K562 (cell line): ENCODE results near the gene NCDN. TPM values are rescaled to one million over a fixed set of nuclear protein-coding genes. Genes with fewer than 3 reads are reported as not detected.

Experiments used
- CXXC5 ChIP-seq: fragments of 250-450 bp; sonication (Bioruptor Pico); IDR thresholded peaks from 2 replicates; pipeline ENCODE4 v1.8.0; 2022; ENCODE audit warnings: inconsistent platforms, mild to moderate bottlenecking, moderate library complexity
- ESRRB ChIP-seq: fragments of 250-450 bp; sonication (Bioruptor Pico); IDR thresholded peaks from 2 replicates; pipeline ENCODE4 v1.5.0; 2020; ENCODE audit warnings: mild to moderate bottlenecking, moderate library complexity, borderline replicate concordance
- HOMEZ ChIP-seq: fragments of 250-450 bp; sonication (Bioruptor Pico); IDR thresholded peaks from 2 replicates; pipeline ENCODE4 v1.4.0; 2020; ENCODE audit warnings: mild to moderate bottlenecking, moderate library complexity
- MCM5 ChIP-seq: fragments of 450-650 bp; IDR thresholded peaks from 2 replicates; pipeline ENCODE4 v1.6.1; 2016; ENCODE audit warnings: low read depth
- NONO ChIP-seq, 2 experiments: fragments of 200-400 bp in 1 of 2; fragments of 450-650 bp in 1 of 2; formaldehyde crosslinking in 1 of 2; IDR thresholded peaks; 2 replicates each; pipeline ENCODE4 v1.6.1; 2017; ENCODE audit warnings: low read depth in 2 of 2, mild to moderate bottlenecking in 2 of 2, moderate library complexity in 2 of 2, low read length in 1 of 2
- RERE ChIP-seq: sonication (generic); formaldehyde crosslinking; IDR thresholded peaks from 2 replicates; pipeline ENCODE4 v1.8.0; 2023; ENCODE audit warnings: missing genetic modification reagents, mild to moderate bottlenecking, borderline replicate concordance
- SIX5 ChIP-seq, 2 experiments: IDR thresholded peaks; 2 replicates each; pipeline ENCODE4 v1.6.1; 2011; ENCODE audit warnings: low read length in 2 of 2, borderline replicate concordance in 1 of 2, low read depth in 1 of 2, mild to moderate bottlenecking in 1 of 2, moderate library complexity in 1 of 2; ENCODE audit not compliant: insufficient read depth in 1 of 2
- STAT6 ChIP-seq: sonication (generic); formaldehyde crosslinking; IDR thresholded peaks from 2 replicates; pipeline ENCODE4 v1.8.1; 2023; ENCODE audit warnings: mild to moderate bottlenecking, missing genetic modification reagents
- UBTF ChIP-seq, 2 experiments: IDR thresholded peaks; 2 replicates each; pipeline ENCODE4 v1.6.1; 2012; ENCODE audit warnings: improper control_type of control experiment in 2 of 2, low read depth in 2 of 2, low read length in 2 of 2, borderline replicate concordance in 1 of 2
- ZNF224 ChIP-seq: sonication (generic); formaldehyde crosslinking; IDR thresholded peaks from 2 replicates; pipeline ENCODE4 v1.8.0; 2022; ENCODE audit warnings: mild to moderate bottlenecking, missing genetic modification reagents
- ZNF280B ChIP-seq: fragments of 250-450 bp; sonication (Bioruptor Pico); IDR thresholded peaks from 2 replicates; pipeline ENCODE4 v1.5.1; 2021; ENCODE audit warnings: mild to moderate bottlenecking
- ZNF76 ChIP-seq: fragments of 250-450 bp; sonication (Bioruptor Pico); IDR thresholded peaks from 2 replicates; pipeline ENCODE4 v1.4.0; 2020; ENCODE audit warnings: mild to moderate bottlenecking, moderate library complexity, borderline replicate concordance
- polyA plus RNA-seq, 8 experiments: library from polyadenylated mRNA; depleted of rRNA in 4 of 8; stranded (reverse) in 5 of 8; unstranded in 3 of 8; fragments of >200 nt; fragmentation: Nextera tagmentation in 2 of 8; fragmentation: Illumina TruSeq in 1 of 8; extraction: Ambion mirVana in 2 of 8; extraction: Trizol in 1 of 8; gene quantifications; 2 replicates each; pipeline versions ENCODE4 v1.2.1 to v1.2.3, GENCODE V29; 2011 to 2014; ENCODE audit warnings: inconsistent platforms in 1 of 8, missing spikeins in 1 of 8
- total RNA-seq, 7 experiments: library from RNA; depleted of rRNA in 6 of 7; stranded (reverse); fragments of >200 nt in 6 of 7; fragmentation: Illumina TruSeq in 2 of 7; extraction: Trizol in 2 of 7; gene quantifications; 2 replicates each; pipeline versions ENCODE4 v1.2.1 to v1.2.3, GENCODE V29; 2011 to 2021; ENCODE audit warnings: low replicate concordance in 1 of 7

Gene NCDN
- total and polyA plus RNA-seq, 9 of the 15 experiments (the other 6 are each of a cell fraction or from before 2014, with no cell fraction given): 1.9 to 35.1 (median 10.7) TPM

GRCh38 chr1:35557118-35557610, 435 bp upstream of the NCDN start, which contains the start of gene KIAA0319L (continued):
- TF ChIP-seq UBTF (IDR thresholded peaks at IDR 0.05; ENCODE audit: borderline replicate concordance in 1 of 2, low read depth in 2 of 2, low read length in 2 of 2) (peak; percentile 70 to 81; a peak in 2 of 4 replicates), ZNF76 (CRISPR knock-in tag) (0 out of 2 replicates have a peak, but pooled peaks have one; percentile 40), NONO (IDR thresholded peaks at IDR 0.05; ENCODE audit: low read depth in 2 of 2, low read length in 1 of 2) (peak; percentile 35 to 53; a peak in 2 of 4 replicates), MCM5 (no peak), SIX5 (IDR thresholded peaks at IDR 0.05; ENCODE audit: borderline replicate concordance in 1 of 2, insufficient read depth in 1 of 2, low read depth in 1 of 2, low read length in 2 of 2) (no peak; a peak in 1 of 4 replicates), CXXC5 (CRISPR knock-in tag) (no peak), ESRRB (CRISPR knock-in tag) (no peak), ZNF280B (no peak), RERE (CRISPR knock-in tag) (no peak), HOMEZ (no peak), STAT6 (CRISPR knock-in tag) (no peak; the same call in 1 of the 2 replicates), ZNF224 (CRISPR knock-in tag) (no peak)
